Mesenchymal stem cell (in vitro differentiated cells and primary cell): Measurements from ENCODE around the gene PCDH15.

Source experiments
- DNase-seq: peaks from one replicate; pipeline ENCODE4 v3.0.0-alpha.2; 2013
- H2AFZ ChIP-seq: one replicate; pipeline ENCODE4 v1.6.1; 2013; ENCODE audit warnings: low read depth, mild to moderate bottlenecking, control low read depth, inconsistent platforms, low read length, moderate library complexity
- H2AK5ac ChIP-seq: 2 replicates; pipeline ENCODE4 v1.6.1; 2013; ENCODE audit warnings: low read length, moderate library complexity, mild to moderate bottlenecking, inconsistent platforms; ENCODE audit not compliant: severe bottlenecking
- H2BK120ac ChIP-seq: one replicate; pipeline ENCODE4 v1.6.1; 2013; ENCODE audit warnings: low read depth, mild to moderate bottlenecking, inconsistent platforms, low read length, moderate library complexity
- H2BK12ac ChIP-seq, 2 experiments: one replicate each; pipeline ENCODE4 v1.6.1; 2013; ENCODE audit warnings: inconsistent platforms in 2 of 2, low read length in 2 of 2, mild to moderate bottlenecking in 2 of 2, moderate library complexity in 2 of 2, control low read depth in 1 of 2
- H2BK15ac ChIP-seq: one replicate; pipeline ENCODE4 v1.6.1; 2013; ENCODE audit warnings: mild to moderate bottlenecking, low read depth, inconsistent platforms; ENCODE audit not compliant: poor library complexity, severe bottlenecking
- H2BK5ac ChIP-seq: 2 replicates; pipeline ENCODE4 v1.6.1; 2013; ENCODE audit warnings: low read depth, mild to moderate bottlenecking, low read length, control low read depth, inconsistent platforms; ENCODE audit not compliant: poor library complexity, severe bottlenecking
- H3K14ac ChIP-seq, 2 experiments: one replicate each; pipeline ENCODE4 v1.6.1; 2013; ENCODE audit warnings: inconsistent platforms in 2 of 2, low read length in 2 of 2, control low read depth in 1 of 2, mild to moderate bottlenecking in 1 of 2, moderate library complexity in 1 of 2
- H3K18ac ChIP-seq, 2 experiments: one replicate each; pipeline ENCODE4 v1.6.1; 2013; ENCODE audit warnings: inconsistent platforms in 2 of 2, low read length in 2 of 2, control low read depth in 1 of 2, low read depth in 1 of 2, mild to moderate bottlenecking in 1 of 2
- H3K23ac ChIP-seq, 2 experiments: one replicate each; pipeline ENCODE4 v1.6.1; 2013; ENCODE audit warnings: inconsistent platforms in 2 of 2, low read length in 2 of 2, mild to moderate bottlenecking in 2 of 2, moderate library complexity in 2 of 2, control low read depth in 1 of 2
- H3K27ac ChIP-seq: 2 replicates; pipeline ENCODE4 v1.5.1; 2013; ENCODE audit warnings: mild to moderate bottlenecking, moderate library complexity, low read length, control low read depth, inconsistent platforms; ENCODE audit not compliant: poor library complexity, severe bottlenecking
- H3K27me3 ChIP-seq, 2 experiments: 2 replicates each; pipeline versions ENCODE4 v1.6.1 to v1.7.0; 2013; ENCODE audit warnings: low read length in 2 of 2, mild to moderate bottlenecking in 2 of 2, moderate library complexity in 2 of 2, control low read depth in 1 of 2, inconsistent platforms in 1 of 2; ENCODE audit not compliant: control insufficient read depth in 1 of 2, insufficient read depth in 1 of 2
- H3K36me3 ChIP-seq, 2 experiments: 2 replicates each; pipeline versions ENCODE4 v1.6.1 to v1.7.0; 2013; ENCODE audit warnings: low read length in 2 of 2, control low read depth in 1 of 2, inconsistent platforms in 1 of 2, low read depth in 1 of 2, mild to moderate bottlenecking in 1 of 2; ENCODE audit not compliant: insufficient read depth in 2 of 2, control insufficient read depth in 1 of 2
- H3K4ac ChIP-seq, 2 experiments: one replicate each; pipeline ENCODE4 v1.6.1; 2013; ENCODE audit warnings: inconsistent platforms in 2 of 2, low read length in 2 of 2, mild to moderate bottlenecking in 2 of 2, moderate library complexity in 2 of 2, control low read depth in 1 of 2, low read depth in 1 of 2
- H3K4me1 ChIP-seq: 2 replicates; pipeline ENCODE4 v1.6.1; 2013; ENCODE audit warnings: low read depth, low read length, control low read depth; ENCODE audit not compliant: control insufficient read depth, insufficient read depth
- H3K4me2 ChIP-seq: 2 replicates; pipeline ENCODE4 v1.6.1; 2013; ENCODE audit warnings: low read length, mild to moderate bottlenecking, inconsistent platforms; ENCODE audit not compliant: poor library complexity, severe bottlenecking
- H3K4me3 ChIP-seq, 2 experiments: 2 replicates each; pipeline versions ENCODE4 v1.5.1 to v1.7.0; 2013; ENCODE audit warnings: low read length in 2 of 2, mild to moderate bottlenecking in 2 of 2, control low read depth in 1 of 2, low read depth in 1 of 2; ENCODE audit not compliant: insufficient read depth in 1 of 2
- H3K79me1 ChIP-seq: replicated peaks from 2 replicates; pipeline ENCODE4 v1.6.1; 2013; ENCODE audit warnings: mild to moderate bottlenecking, control low read depth, low read length, inconsistent platforms; ENCODE audit not compliant: poor library complexity, severe bottlenecking
- H3K9ac ChIP-seq: 2 replicates; pipeline ENCODE4 v1.7.0; 2013; ENCODE audit warnings: mild to moderate bottlenecking, low read length, moderate library complexity
- H3K9me3 ChIP-seq: 2 replicates; pipeline ENCODE4 v1.7.0; 2013; ENCODE audit warnings: mild to moderate bottlenecking, low read length; ENCODE audit not compliant: control insufficient read depth
- H4K8ac ChIP-seq: one replicate; pipeline ENCODE4 v1.6.1; 2013; ENCODE audit warnings: inconsistent platforms, mild to moderate bottlenecking, low read length, moderate library complexity
- H4K91ac ChIP-seq: one replicate; pipeline ENCODE4 v1.6.1; 2013; ENCODE audit warnings: mild to moderate bottlenecking, low read length, inconsistent platforms
- WGBS: methylation state at CpG from one replicate; pipeline ENCODE4 v1.1.7; 2013; ENCODE audit warnings: mixed read lengths; 5-methylcytosine and 5-hydroxymethylcytosine counted together

Gene PCDH15

GRCh38 chr10:54444170-54444569 lies 356.9 kb downstream of the PCDH15 start:
- Histone ChIP-seq H2BK15ac (no peak overlapping the region), H3K27ac (no peak overlapping the region), H2BK5ac (no peak overlapping the region), H3K9ac (no peak overlapping the region), H3K4me1 (no peaks in the 10 kb centered on the region), H2BK120ac (no peak overlapping the region), H3K23ac (no peak overlapping the region), H2BK12ac (no peak overlapping the region), H4K8ac (no peak overlapping the region), H3K79me1 (no peaks in the 10 kb centered on the region), H3K36me3 (no peaks in the 10 kb centered on the region), H3K27me3 (no peaks in the 10 kb centered on the region), H2AK5ac (no peak overlapping the region), H4K91ac (no peak overlapping the region), H3K4me3 (no peak overlapping the region), H3K4ac (no peak overlapping the region), H2AFZ (no peak overlapping the region), H3K9me3 (no peaks in the 10 kb centered on the region), H3K18ac (no peak overlapping the region), H3K4me2 (no peak overlapping the region), H3K14ac (no peak overlapping the region)
- WGBS: 94% methylated on average over 3 of the region's 4 CpGs
- no peak for DNase-seq

- DNase-seq: peak; percentile 16
- H4K91ac ChIP-seq: no peak overlapping the region
- no peaks in the 10 kb centered on the region for H3K4me1 ChIP-seq
- H3K18ac ChIP-seq: no peak overlapping the region
- no peak overlapping the region for H2AK5ac ChIP-seq
- H3K9me3 ChIP-seq: no peaks in the 10 kb centered on the region
- H3K27me3 ChIP-seq: no peaks in the 10 kb centered on the region
- no peak overlapping the region for H2AFZ ChIP-seq
- H3K27ac ChIP-seq: no peak overlapping the region
- H2BK15ac ChIP-seq: no peak overlapping the region
- no peak overlapping the region for H3K4ac ChIP-seq
- H3K79me1 ChIP-seq: no peaks in the 10 kb centered on the region
- no peaks in the 10 kb centered on the region for H3K36me3 ChIP-seq
- no peak overlapping the region for H4K8ac ChIP-seq
- no peak overlapping the region for H3K23ac ChIP-seq
- no peak overlapping the region for H3K4me3 ChIP-seq
- H3K14ac ChIP-seq: no peak overlapping the region
- no peak overlapping the region for H3K9ac ChIP-seq
- WGBS: no CpG with 5 or more reads among the region's 2 CpGs
- H2BK120ac ChIP-seq: no peak overlapping the region
- H2BK12ac ChIP-seq: no peak overlapping the region
- no peak overlapping the region for H3K4me2 ChIP-seq
- no peak overlapping the region for H2BK5ac ChIP-seq
Observed at GRCh38 chr10:54441275-54441674, 359.8 kb downstream of the PCDH15 start.

DNA sequence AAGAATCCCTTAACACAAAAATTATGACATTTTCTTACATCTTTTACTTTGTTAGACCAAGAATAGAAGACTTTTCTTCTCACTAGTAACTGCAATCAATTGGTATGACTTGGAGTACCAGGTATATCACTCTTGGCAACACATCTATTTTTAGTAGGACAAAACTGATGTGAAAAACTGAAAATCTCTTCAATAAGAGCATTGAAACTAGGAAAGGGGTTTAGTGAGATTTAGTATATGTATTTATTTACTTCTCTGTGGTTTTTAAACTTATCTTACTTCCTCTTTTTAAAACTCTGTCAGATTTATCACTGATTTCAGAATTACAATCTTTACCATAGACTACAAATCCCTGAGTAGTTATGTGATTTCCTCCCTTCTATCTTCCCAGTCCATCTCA lies 366.2 kb downstream of the PCDH15 start:
- H4K8ac ChIP-seq: no peak overlapping the region
- H3K36me3 ChIP-seq: no peaks in the 10 kb centered on the region
- no peak overlapping the region for H3K27ac ChIP-seq
- no peak overlapping the region for H2AFZ ChIP-seq
- no peaks in the 10 kb centered on the region for H3K27me3 ChIP-seq
- no peak for DNase-seq
- no peak overlapping the region for H3K9ac ChIP-seq
- H3K4me1 ChIP-seq: no peaks in the 10 kb centered on the region
- H2BK5ac ChIP-seq: no peak overlapping the region
- H2BK15ac ChIP-seq: no peak overlapping the region
- no peak overlapping the region for H3K18ac ChIP-seq
- no peak overlapping the region for H3K4me2 ChIP-seq
- H2BK12ac ChIP-seq: no peak overlapping the region
- H3K4me3 ChIP-seq: no peak overlapping the region
- H3K9me3 ChIP-seq: no peaks in the 10 kb centered on the region
- no peaks in the 10 kb centered on the region for H3K79me1 ChIP-seq
- no peak overlapping the region for H4K91ac ChIP-seq
- no peak overlapping the region for H2AK5ac ChIP-seq
- no peak overlapping the region for H2BK120ac ChIP-seq
- H3K4ac ChIP-seq: no peak overlapping the region
- H3K23ac ChIP-seq: no peak overlapping the region
- H3K14ac ChIP-seq: no peak overlapping the region

DNA sequence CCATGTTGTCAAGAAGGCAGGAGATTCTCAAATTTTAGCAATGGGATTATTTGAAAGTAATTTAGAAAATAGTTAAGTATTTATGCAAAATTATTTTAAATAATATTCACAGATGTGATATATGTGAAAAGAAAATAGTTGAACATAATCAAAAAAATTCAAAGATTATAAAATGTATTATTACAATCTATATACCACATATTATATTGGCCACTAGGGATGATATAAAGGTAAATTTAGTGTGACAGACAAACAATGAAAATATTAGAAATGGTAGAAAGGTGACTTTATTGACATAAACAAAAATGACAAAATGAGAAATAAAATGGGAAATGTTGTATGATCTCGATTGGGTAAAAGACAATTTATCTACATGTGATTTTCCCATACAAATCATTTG lies 385.5 kb downstream of the PCDH15 start:
- no peak overlapping the region for H3K23ac ChIP-seq
- no peak overlapping the region for H3K4me2 ChIP-seq
- no peak overlapping the region for H2BK15ac ChIP-seq
- no peak for DNase-seq
- no peak overlapping the region for H3K4ac ChIP-seq
- no peak overlapping the region for H3K4me3 ChIP-seq
- no peak overlapping the region for H2BK120ac ChIP-seq
- no peak overlapping the region for H3K14ac ChIP-seq
- no peak overlapping the region for H2AK5ac ChIP-seq
- no peaks in the 10 kb centered on the region for H3K4me1 ChIP-seq
- H2BK12ac ChIP-seq: no peak overlapping the region
- H3K18ac ChIP-seq: no peak overlapping the region
- H3K27ac ChIP-seq: no peak overlapping the region
- no peak overlapping the region for H4K8ac ChIP-seq
- H3K9ac ChIP-seq: no peak overlapping the region
- no peaks in the 10 kb centered on the region for H3K9me3 ChIP-seq
- no peak overlapping the region for H2BK5ac ChIP-seq
- H3K27me3 ChIP-seq: no peaks in the 10 kb centered on the region
- H4K91ac ChIP-seq: no peak overlapping the region
- no peaks in the 10 kb centered on the region for H3K36me3 ChIP-seq
- WGBS: no CpG with 5 or more reads among the region's 1 CpG
- no peak overlapping the region for H2AFZ ChIP-seq
- H3K79me1 ChIP-seq: no peaks in the 10 kb centered on the region
